OCI-LY3 (cell line): ENCODE data around the gene PLCB2.

Experiments used
- H2AFZ ChIP-seq: fragments of 200-600, 300-600 bp; shearing (Covaris generic); 2 replicates; pipeline ENCODE4 v1.6.0; 2014; ENCODE audit warnings: antibody characterized with exemption, low read depth, low read length
- H3K27ac ChIP-seq: fragments of 200-600, 300-600 bp; sonication (generic); 2 replicates; pipeline ENCODE4 v1.5.1; 2014; ENCODE audit warnings: mild to moderate bottlenecking, low read length, moderate library complexity, mixed read lengths
- H3K27me3 ChIP-seq: fragments of 200-600, 300-600 bp; sonication (generic); 2 replicates; pipeline ENCODE4 v1.6.1; 2014; ENCODE audit warnings: low read depth, low read length, mixed read lengths
- H3K36me3 ChIP-seq: fragments of 200-600, 300-600 bp; sonication (generic); replicated peaks from 2 replicates; pipeline ENCODE3; 2014; ENCODE audit warnings: low read depth, low read length, mixed read lengths
- H3K4me1 ChIP-seq: fragments of 300-600, 200-600 bp; sonication (generic); 2 replicates; pipeline ENCODE4 v1.6.1; 2014; ENCODE audit warnings: low read length, mixed read lengths
- H3K4me2 ChIP-seq: fragments of 200-600, 300-600 bp; sonication (generic); 2 replicates; pipeline ENCODE4 v1.6.1; 2014; ENCODE audit warnings: low read length, mixed read lengths
- H3K4me3 ChIP-seq: fragments of 300-600, 200-600 bp; sonication (generic); 2 replicates; pipeline ENCODE4 v1.5.1; 2014; ENCODE audit warnings: antibody characterized with exemption, mild to moderate bottlenecking, low read length, moderate library complexity
- H3K79me2 ChIP-seq: fragments of 300-600, 200-600 bp; shearing (Covaris generic); 2 replicates; pipeline ENCODE4 v1.6.1; 2014; ENCODE audit warnings: mild to moderate bottlenecking, low read length, mixed read lengths
- H3K9ac ChIP-seq: fragments of 300-600, 200-600 bp; shearing (Covaris generic); 2 replicates; pipeline ENCODE4 v1.6.0; 2014; ENCODE audit warnings: mild to moderate bottlenecking, low read length, moderate library complexity
- H3K9me3 ChIP-seq: fragments of 200-600, 300-600 bp; shearing (Covaris generic); 2 replicates; pipeline ENCODE4 v1.6.1; 2014; ENCODE audit warnings: low read length, mixed read lengths; ENCODE audit not compliant: insufficient read depth
- H4K20me1 ChIP-seq: fragments of 200-600, 300-600 bp; sonication (generic); 2 replicates; pipeline ENCODE4 v1.6.1; 2016; ENCODE audit warnings: low read length, mixed read lengths; ENCODE audit not compliant: insufficient read depth
- CTCF ChIP-seq: fragments of 200-600, 300-600 bp; sonication (generic); IDR thresholded peaks from 2 replicates; pipeline ENCODE4 v1.5.1; 2014; ENCODE audit warnings: antibody characterized with exemption, low read length, low read depth
- EZH2phosphoT487 ChIP-seq: fragments of 200-600 bp; shearing (Covaris generic); IDR thresholded peaks from 2 replicates; pipeline ENCODE4 v1.6.1; 2018; ENCODE audit warnings: antibody characterized with exemption, mixed run types, low read depth

Gene PLCB2

GRCh38 chr15:40345867-40346578 lies 38.3 kb upstream of the PLCB2 start:
- Histone ChIP-seq H4K20me1 (no peaks in the 10 kb centered on the region), H3K9me3 (no peaks in the 10 kb centered on the region), H3K4me1 (no peaks in the 10 kb centered on the region), H3K79me2 (no peaks in the 10 kb centered on the region), H2AFZ (no peak overlapping the region), H3K27me3 (no peaks in the 10 kb centered on the region), H3K4me2 (no peak overlapping the region), H3K36me3 (no peaks in the 10 kb centered on the region), H3K27ac (no peak overlapping the region), H3K9ac (no peak overlapping the region), H3K4me3 (no peak overlapping the region)
- no peak for TF ChIP-seq EZH2phosphoT487
- no peak for TF ChIP-seq CTCF

GRCh38 chr15:40345225-40345866 lies 37.6 kb upstream of the PLCB2 start:
- Histone ChIP-seq H4K20me1 (no peaks in the 10 kb centered on the region), H3K4me2 (no peak overlapping the region), H2AFZ (no peak overlapping the region), H3K79me2 (no peaks in the 10 kb centered on the region), H3K36me3 (no peaks in the 10 kb centered on the region), H3K9ac (no peak overlapping the region), H3K27ac (no peak overlapping the region), H3K9me3 (no peaks in the 10 kb centered on the region), H3K4me3 (no peak overlapping the region), H3K4me1 (no peaks in the 10 kb centered on the region), H3K27me3 (no peaks in the 10 kb centered on the region)
- no peak for TF ChIP-seq EZH2phosphoT487
- TF ChIP-seq CTCF: no peak

- Histone ChIP-seq H3K4me2 (peak overlapping the region; percentile 40), H4K20me1 (no peaks in the 10 kb centered on the region), H3K79me2 (no peaks in the 10 kb centered on the region), H3K27me3 (no peaks in the 10 kb centered on the region), H3K4me3 (no peak overlapping the region), H3K9ac (no peak overlapping the region), H3K9me3 (no peaks in the 10 kb centered on the region), H3K27ac (no peak overlapping the region), H3K4me1 (no peaks in the 10 kb centered on the region), H2AFZ (no peak overlapping the region), H3K36me3 (no peaks in the 10 kb centered on the region)
- TF ChIP-seq CTCF: peak; percentile 87
- TF ChIP-seq EZH2phosphoT487: no peak
Measured at GRCh38 chr15:40344631-40345120, 36.9 kb upstream of the PLCB2 start.

- no peak for TF ChIP-seq EZH2phosphoT487
- TF ChIP-seq CTCF: no peak
- peak overlapping the region; percentile 40 for H3K4me2 ChIP-seq
- H3K79me2 ChIP-seq: no peaks in the 10 kb centered on the region
- no peaks in the 10 kb centered on the region for H3K27me3 ChIP-seq
- H3K4me1 ChIP-seq: no peaks in the 10 kb centered on the region
- no peak overlapping the region for H3K27ac ChIP-seq
- no peak overlapping the region for H3K9ac ChIP-seq
- H3K9me3 ChIP-seq: no peaks in the 10 kb centered on the region
- H3K36me3 ChIP-seq: no peaks in the 10 kb centered on the region
- no peak overlapping the region for H3K4me3 ChIP-seq
- H4K20me1 ChIP-seq: no peaks in the 10 kb centered on the region
- H2AFZ ChIP-seq: no peak overlapping the region
Measured at GRCh38 chr15:40344217-40344616, 36.5 kb upstream of the PLCB2 start.
